HG02884 (cell line): ENCODE data around the gene RPP30.
A peak's percentile ranks its signal among the peaks of the same experiment; 100 is the strongest.

Experiments used
- ATAC-seq: cut with Tn5 transposase; IDR thresholded peaks from one replicate; pipeline ENCODE4 v1.9.1; 2021; ENCODE audit warnings: mild to moderate bottlenecking, moderate library complexity; ENCODE audit not compliant: unreplicated experiment

RPP30 gene

GRCh38 chr10:90871766-90872647 is at the start of gene RPP30:
RPP30 (plus strand) TSS chr10:90871974; CDS start chr10:90871987, 13 bp downstream.
- ATAC-seq, result peak; percentile 96

- no peak for ATAC-seq
Observed at GRCh38 chr10:90822508-90822907, 49.3 kb upstream of the RPP30 start.

GRCh38 chr10:90832111-90832510 is 39.7 kb upstream of the RPP30 start:
- no peak for ATAC-seq

- no peak for ATAC-seq
Observed at GRCh38 chr10:90834326-90834725, 37.4 kb upstream of the RPP30 start.

- ATAC-seq, result no peak
Observed at GRCh38 chr10:90837486-90837885, 34.3 kb upstream of the RPP30 start.

- ATAC-seq, result no peak
Observed at GRCh38 chr10:90842725-90843124, 29.0 kb upstream of the RPP30 start.

GRCh38 chr10:90845726-90846125 is 26.0 kb upstream of the RPP30 start:
- ATAC-seq, result no peak

GRCh38 chr10:90846746-90847145 is 25.0 kb upstream of the RPP30 start:
- ATAC-seq, result no peak

- ATAC-seq, result no peak
Observed at GRCh38 chr10:90847436-90847835, 24.3 kb upstream of the RPP30 start.

GRCh38 chr10:90849956-90850749 is 21.6 kb upstream of the RPP30 start:
- ATAC-seq, result no peak

GRCh38 chr10:90855126-90855525 is 16.6 kb upstream of the RPP30 start:
- ATAC-seq, result no peak

- ATAC-seq, result no peak
Observed at GRCh38 chr10:90856261-90856660, 15.5 kb upstream of the RPP30 start.

- ATAC-seq, result peak; percentile 9
Observed at GRCh38 chr10:90856964-90857634, 14.7 kb upstream of the RPP30 start.

GRCh38 chr10:90857635-90858460 is 13.9 kb upstream of the RPP30 start, which contains the start of gene HTR7:
HTR7 (minus strand) TSS chr10:90858039; CDS start chr10:90857671, 368 bp downstream.
- ATAC-seq, result peak; percentile 70

GRCh38 chr10:90858461-90858968 is 13.3 kb upstream of the RPP30 start:
- ATAC-seq, result no peak

- no peak for ATAC-seq
Observed at GRCh38 chr10:90859321-90859751, 12.4 kb upstream of the RPP30 start.

- no peak for ATAC-seq
Observed at GRCh38 chr10:90860790-90861189, 11.0 kb upstream of the RPP30 start.

- no peak for ATAC-seq
Observed at GRCh38 chr10:90862908-90863514, 8.8 kb upstream of the RPP30 start.

GRCh38 chr10:90865401-90865800 is 6.4 kb upstream of the RPP30 start:
- ATAC-seq, result no peak
